PFSK-1 (cell line): Measurements from ENCODE around the gene CDCA3.

ENCODE experiments used
- FOXP2 ChIP-seq: optimal IDR thresholded peaks from 2 replicates; pipeline ENCODE3; 2011; ENCODE audit warnings: borderline replicate concordance, control low read depth, inconsistent platforms; ENCODE audit not compliant: insufficient read depth; ENCODE audit errors: extremely low read length, extremely low read depth
- POLR2AphosphoS5 ChIP-seq: IDR thresholded peaks from 2 replicates; pipeline ENCODE4 v1.6.1; 2012; ENCODE audit warnings: low read depth, mild to moderate bottlenecking, control low read depth, low read length, moderate library complexity
- SIN3A ChIP-seq: IDR thresholded peaks from 2 replicates; pipeline ENCODE4 v1.6.1; 2012; ENCODE audit warnings: mild to moderate bottlenecking, low read length, moderate library complexity, borderline replicate concordance; ENCODE audit not compliant: insufficient read depth
- TAF1 ChIP-seq: IDR thresholded peaks from 2 replicates; pipeline ENCODE4 v1.6.1; 2012; ENCODE audit warnings: low read length, control low read depth, borderline replicate concordance; ENCODE audit not compliant: insufficient read depth
- TF ChIP-seq, protein P1 (sequence below), 2 experiments: IDR thresholded peaks; 2 replicates each; pipeline versions ENCODE4 v1.6.1 to v1.8.0; 2011 to 2012; ENCODE audit warnings: low read depth in 2 of 2, low read length in 2 of 2, control low read depth in 1 of 2, inconsistent platforms in 1 of 2, mild to moderate bottlenecking in 1 of 2, moderate library complexity in 1 of 2; ENCODE audit not compliant: insufficient read depth in 1 of 2

DNA sequence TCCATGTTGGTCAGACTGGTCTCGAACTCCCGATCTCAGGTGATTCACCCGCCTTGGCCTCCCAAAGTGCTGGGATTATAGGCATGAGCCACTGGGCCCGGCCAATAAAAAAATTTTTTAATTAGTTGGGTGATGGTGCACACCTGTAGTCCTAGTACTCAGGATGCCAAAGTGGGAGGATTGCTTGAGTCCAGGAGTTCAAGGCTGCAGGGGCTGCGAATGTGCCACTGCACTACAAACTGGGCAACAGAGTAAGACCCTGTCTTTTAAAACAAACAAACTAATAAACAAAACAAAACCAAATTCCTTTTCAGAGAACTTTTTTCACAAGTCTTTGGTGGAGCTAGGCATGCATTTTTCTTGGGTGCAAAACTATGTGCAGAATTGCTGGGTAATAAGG is 32.2 kb upstream of the CDCA3 start:
- no peak for TF ChIP-seq POLR2AphosphoS5
- no peak for TF ChIP-seq SIN3A
- no peak for TF ChIP-seq TAF1
- TF ChIP-seq, protein P1, sequence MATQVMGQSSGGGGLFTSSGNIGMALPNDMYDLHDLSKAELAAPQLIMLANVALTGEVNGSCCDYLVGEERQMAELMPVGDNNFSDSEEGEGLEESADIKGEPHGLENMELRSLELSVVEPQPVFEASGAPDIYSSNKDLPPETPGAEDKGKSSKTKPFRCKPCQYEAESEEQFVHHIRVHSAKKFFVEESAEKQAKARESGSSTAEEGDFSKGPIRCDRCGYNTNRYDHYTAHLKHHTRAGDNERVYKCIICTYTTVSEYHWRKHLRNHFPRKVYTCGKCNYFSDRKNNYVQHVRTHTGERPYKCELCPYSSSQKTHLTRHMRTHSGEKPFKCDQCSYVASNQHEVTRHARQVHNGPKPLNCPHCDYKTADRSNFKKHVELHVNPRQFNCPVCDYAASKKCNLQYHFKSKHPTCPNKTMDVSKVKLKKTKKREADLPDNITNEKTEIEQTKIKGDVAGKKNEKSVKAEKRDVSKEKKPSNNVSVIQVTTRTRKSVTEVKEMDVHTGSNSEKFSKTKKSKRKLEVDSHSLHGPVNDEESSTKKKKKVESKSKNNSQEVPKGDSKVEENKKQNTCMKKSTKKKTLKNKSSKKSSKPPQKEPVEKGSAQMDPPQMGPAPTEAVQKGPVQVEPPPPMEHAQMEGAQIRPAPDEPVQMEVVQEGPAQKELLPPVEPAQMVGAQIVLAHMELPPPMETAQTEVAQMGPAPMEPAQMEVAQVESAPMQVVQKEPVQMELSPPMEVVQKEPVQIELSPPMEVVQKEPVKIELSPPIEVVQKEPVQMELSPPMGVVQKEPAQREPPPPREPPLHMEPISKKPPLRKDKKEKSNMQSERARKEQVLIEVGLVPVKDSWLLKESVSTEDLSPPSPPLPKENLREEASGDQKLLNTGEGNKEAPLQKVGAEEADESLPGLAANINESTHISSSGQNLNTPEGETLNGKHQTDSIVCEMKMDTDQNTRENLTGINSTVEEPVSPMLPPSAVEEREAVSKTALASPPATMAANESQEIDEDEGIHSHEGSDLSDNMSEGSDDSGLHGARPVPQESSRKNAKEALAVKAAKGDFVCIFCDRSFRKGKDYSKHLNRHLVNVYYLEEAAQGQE (IDR thresholded peaks at IDR 0.05; ENCODE audit: insufficient read depth in 1 of 2, low read depth in 2 of 2, low read length in 2 of 2) = no peak
- TF ChIP-seq FOXP2 = no peak
